Stimulated activated CD4-positive, alpha-beta T cell treated with anti-CD3 and anti-CD28 coated beads, TNF-alpha, amount 100 ng/mL, for 1 hour (primary cell): Measurements from ENCODE around the gene EPHX1.
"Not testable (repeated sequence)": the region's sequence is repeated elsewhere in the genome, so short reads cannot be mapped to it uniquely, and the experiment has no call there.

Experiments used
- DNase-seq, 3 donors: peaks; one replicate each; pipeline ENCODE4 v3.0.0-alpha.2; 2020; ENCODE audit warnings: low read depth in 3 of 3, low spot score in 1 of 3

The EPHX1 gene

GRCh38 chr1:225809842-225810578, at the start of gene EPHX1:
EPHX1 (plus strand) TSS chr1:225810124; CDS start chr1:225828730, 18,606 bp downstream.
- peak; percentile 2 to 50 (median 5) for DNase-seq

GRCh38 chr1:225760531-225760930, 49.4 kb upstream of the EPHX1 start:
- DNase-seq = no peak

- not testable (repeated sequence) for DNase-seq
Observed at GRCh38 chr1:225761395-225761794, 48.5 kb upstream of the EPHX1 start.

GRCh38 chr1:225762002-225762441, 47.9 kb upstream of the EPHX1 start:
- no peak for DNase-seq

GRCh38 chr1:225762444-225762843, 47.5 kb upstream of the EPHX1 start:
- no peak for DNase-seq

GRCh38 chr1:225763716-225764548, 46.0 kb upstream of the EPHX1 start:
- no peak for DNase-seq

GRCh38 chr1:225765982-225766674, 43.8 kb upstream of the EPHX1 start:
- DNase-seq = no peak

GRCh38 chr1:225766967-225767633, 42.8 kb upstream of the EPHX1 start:
- DNase-seq = no peak

GRCh38 chr1:225767634-225768540, 42.0 kb upstream of the EPHX1 start:
- no peak for DNase-seq

GRCh38 chr1:225768662-225769426, 41.1 kb upstream of the EPHX1 start:
- no peak for DNase-seq

- no peak for DNase-seq
Observed at GRCh38 chr1:225769687-225770086, 40.2 kb upstream of the EPHX1 start.

- DNase-seq = no peak
Observed at GRCh38 chr1:225770561-225771248, 39.2 kb upstream of the EPHX1 start.

- DNase-seq = no peak
Observed at GRCh38 chr1:225771661-225772322, 38.1 kb upstream of the EPHX1 start.

- DNase-seq = no peak
Observed at GRCh38 chr1:225772323-225772768, 37.6 kb upstream of the EPHX1 start.

GRCh38 chr1:225772848-225773247, 37.1 kb upstream of the EPHX1 start:
- DNase-seq = no peak

- no peak for DNase-seq
Observed at GRCh38 chr1:225774281-225775147, 35.4 kb upstream of the EPHX1 start.

GRCh38 chr1:225776294-225776693, 33.6 kb upstream of the EPHX1 start:
- no peak for DNase-seq
